KMS-11 (cell line): ENCODE measurements around the gene CMIP.

Experiments
- H2AFZ ChIP-seq: fragments of 200-600 bp; sonication (generic); 2 replicates; pipeline ENCODE4 v1.6.1; 2016; ENCODE audit warnings: antibody characterized with exemption, mixed run types, low read depth
- H3K27ac ChIP-seq: fragments of 200-600 bp; sonication (generic); 2 replicates; pipeline ENCODE4 v1.6.1; 2016; ENCODE audit warnings: mild to moderate bottlenecking, mixed run types
- H3K27me3 ChIP-seq: fragments of 200-600 bp; sonication (generic); 2 replicates; pipeline ENCODE4 v1.6.1; 2017; ENCODE audit warnings: mild to moderate bottlenecking, low read depth, mixed run types, moderate library complexity; ENCODE audit not compliant: insufficient read depth
- H3K36me3 ChIP-seq: fragments of 200-600 bp; sonication (generic); 2 replicates; pipeline ENCODE4 v1.6.1; 2017; ENCODE audit warnings: mild to moderate bottlenecking, mixed run types; ENCODE audit not compliant: insufficient read depth
- H3K4me1 ChIP-seq: fragments of 200-600 bp; sonication (generic); 2 replicates; pipeline ENCODE4 v1.6.1; 2016; ENCODE audit warnings: mild to moderate bottlenecking, low read depth, mixed run types; ENCODE audit not compliant: poor library complexity, severe bottlenecking
- H3K4me2 ChIP-seq: fragments of 200-600 bp; sonication (generic); 2 replicates; pipeline ENCODE4 v1.7.0; 2016; ENCODE audit warnings: mild to moderate bottlenecking, mixed run types
- H3K4me3 ChIP-seq: fragments of 200-600 bp; sonication (generic); IDR thresholded peaks from 2 replicates; pipeline ENCODE4 v1.6.1; 2017; ENCODE audit warnings: low read depth, low read length, mixed read lengths; ENCODE audit not compliant: insufficient read depth
- H3K79me2 ChIP-seq: fragments of 200-600 bp; sonication (generic); 2 replicates; pipeline ENCODE4 v1.6.1; 2016; ENCODE audit warnings: low read depth, mixed run types; ENCODE audit not compliant: insufficient read depth
- H3K9ac ChIP-seq: fragments of 200-600 bp; sonication (generic); 2 replicates; pipeline ENCODE4 v1.6.1; 2016; ENCODE audit warnings: mild to moderate bottlenecking, mixed run types
- H4K20me1 ChIP-seq: fragments of 200-600 bp; sonication (generic); 2 replicates; pipeline ENCODE4 v1.6.1; 2016; ENCODE audit warnings: mild to moderate bottlenecking, mixed run types; ENCODE audit not compliant: insufficient read depth
- CTCF ChIP-seq: fragments of 200-600 bp; sonication (generic); conservative IDR thresholded peaks from 2 replicates; pipeline ENCODE4 v1.6.1; 2017; ENCODE audit warnings: low read depth, mild to moderate bottlenecking, antibody characterized with exemption, low read length, moderate library complexity, mixed read lengths

CMIP gene

GRCh38 chr16:81602256-81602776 lies 157.7 kb downstream of the CMIP start:
- H3K4me2 ChIP-seq = no peak overlapping the region
- no peaks in the 10 kb centered on the region for H3K36me3 ChIP-seq
- no peak for TF ChIP-seq CTCF
- peaks cover 66% of the 10 kb centered on the region; the same call in 1 of the 2 replicates for H3K79me2 ChIP-seq
- H3K27me3 ChIP-seq = no peaks in the 10 kb centered on the region
- H3K4me3 ChIP-seq = no peak overlapping the region
- peaks cover 24% of the 10 kb centered on the region for H3K4me1 ChIP-seq
- no peak overlapping the region for H3K9ac ChIP-seq
- no peak overlapping the region for H3K27ac ChIP-seq
- no peak overlapping the region for H2AFZ ChIP-seq
- H4K20me1 ChIP-seq = no peaks in the 10 kb centered on the region; the same call in 1 of the 2 replicates

- 0 out of 2 replicates have a peak, but pooled peaks cover under 1% of the 10 kb centered on the region for H3K36me3 ChIP-seq
- no peak for TF ChIP-seq CTCF
- H3K9ac ChIP-seq = no peak overlapping the region
- no peaks in the 10 kb centered on the region; the same call in 1 of the 2 replicates for H4K20me1 ChIP-seq
- H3K4me1 ChIP-seq = peaks cover 19% of the 10 kb centered on the region
- H2AFZ ChIP-seq = no peak overlapping the region
- H3K27me3 ChIP-seq = no peaks in the 10 kb centered on the region
- no peak overlapping the region for H3K4me3 ChIP-seq
- H3K79me2 ChIP-seq = peaks cover 62% of the 10 kb centered on the region; the same call in 1 of the 2 replicates
- no peak overlapping the region for H3K27ac ChIP-seq
- no peak overlapping the region for H3K4me2 ChIP-seq
Measured at GRCh38 chr16:81602792-81603191, 158.2 kb downstream of the CMIP start.

- no peaks in the 10 kb centered on the region; the same call in 1 of the 2 replicates for H4K20me1 ChIP-seq
- H3K27ac ChIP-seq = no peak overlapping the region
Measured at GRCh38 chr16:81604960-81605383, 160.4 kb downstream of the CMIP start.

GRCh38 chr16:81606039-81606438 lies 161.4 kb downstream of the CMIP start:
- no peaks in the 10 kb centered on the region for H3K27me3 ChIP-seq
- 0 out of 2 replicates have a peak, but pooled peaks cover 5% of the 10 kb centered on the region for H3K36me3 ChIP-seq
- no peak for TF ChIP-seq CTCF
- H4K20me1 ChIP-seq = no peaks in the 10 kb centered on the region
- H3K9ac ChIP-seq = no peak overlapping the region
- no peaks in the 10 kb centered on the region for H3K4me1 ChIP-seq
- no peak overlapping the region for H3K27ac ChIP-seq
- H3K4me2 ChIP-seq = no peak overlapping the region
- no peak overlapping the region for H2AFZ ChIP-seq
- H3K79me2 ChIP-seq = peaks cover 33% of the 10 kb centered on the region; the same call in 1 of the 2 replicates
- H3K4me3 ChIP-seq = no peak overlapping the region

More at GRCh38 chr16:81604960-81605383, 160.4 kb downstream of the CMIP start:
- Histone ChIP-seq H3K27me3 (no peaks in the 10 kb centered on the region), H3K4me2 (no peak overlapping the region), H3K79me2 (peaks cover 41% of the 10 kb centered on the region; the same call in 1 of the 2 replicates), H3K4me3 (no peak overlapping the region), H3K36me3 (0 out of 2 replicates have a peak, but pooled peaks cover 5% of the 10 kb centered on the region), H3K4me1 (peaks cover 3% of the 10 kb centered on the region), H2AFZ (no peak overlapping the region), H3K9ac (no peak overlapping the region)
- no peak for TF ChIP-seq CTCF
